Measurements from ENCODE around the gene FZD10. TPM values are rescaled to one million over a fixed set of nuclear protein-coding genes. Genes with fewer than 3 reads are reported as not detected.

FZD10 gene
- polyA plus RNA-seq, 3 donors, result not detected

DNA sequence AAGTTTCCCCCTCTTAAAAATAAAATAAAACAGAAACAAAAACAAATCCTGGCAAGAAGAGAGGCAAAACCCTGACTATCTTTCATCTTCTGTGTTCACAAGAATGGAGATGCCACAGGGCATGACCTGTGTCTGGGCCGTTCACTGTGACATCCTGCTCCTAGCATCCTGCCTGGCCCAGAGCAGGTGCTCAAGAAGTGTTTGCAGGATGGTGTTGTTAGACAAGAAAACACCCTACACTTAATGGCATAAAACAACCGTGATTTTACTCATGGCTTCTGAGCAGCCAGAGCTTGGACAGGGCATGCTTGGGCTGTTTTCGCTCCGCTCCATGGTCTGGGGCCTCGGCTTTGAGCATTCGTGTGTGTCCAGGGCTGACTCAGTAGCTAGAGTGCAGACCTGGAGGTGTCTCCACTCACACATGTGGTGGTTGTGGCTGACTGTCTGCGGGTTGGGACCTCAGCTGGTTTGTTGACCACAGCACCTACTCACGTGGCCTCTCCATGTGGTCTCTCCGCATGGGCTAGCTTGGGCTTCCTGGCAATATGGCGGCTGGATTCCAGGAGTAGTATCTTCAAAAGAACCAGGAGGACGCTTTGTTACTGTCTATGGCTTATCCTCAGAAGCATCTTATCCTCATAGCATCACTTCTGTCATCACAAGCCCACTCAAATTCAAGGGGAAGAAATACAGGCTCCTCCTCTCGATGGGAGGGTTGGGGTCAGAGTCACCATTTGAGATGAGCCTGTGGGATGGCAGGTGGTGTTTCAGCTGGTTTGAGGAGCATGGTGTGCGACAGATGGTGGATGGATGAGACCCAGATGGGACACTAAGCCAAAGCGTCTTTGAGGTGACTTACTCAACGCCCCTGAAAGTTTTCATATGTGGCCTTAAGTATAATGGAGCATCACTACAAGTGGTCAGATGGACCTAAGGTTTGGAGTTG is 33.2 kb upstream of the FZD10 start:
- intact Hi-C loops (cut with micrococcal nuclease), result no loop called here
- 91% methylated on average over 9 of the region's 15 CpGs for WGBS (ENCODE audit: insufficient coverage)
- DNase-seq, result no peak
- H3K27ac ChIP-seq (ENCODE audit: low read depth in 1 of 2, low read length in 2 of 2), result no peak overlapping the region
- Mint-ChIP-seq H3K27me3 (ENCODE audit: low read depth in 3 of 3) (peaks cover 0 to 2% (median 2%) of the 10 kb centered on the region in 3 donors), H3K4me3 (no peak overlapping the region), H3K4me1 (no peaks in the 10 kb centered on the region), H3K36me3 (no peaks in the 10 kb centered on the region), H3K27ac (no peak overlapping the region), H3K9me3 (peaks cover 0 to 13% (median 6%) of the 10 kb centered on the region in 7 donors)
- no peak for TF ChIP-seq CTCF (IDR thresholded peaks at IDR 0.05)
- no peaks in the 10 kb centered on the region for H3K79me2 ChIP-seq (ENCODE audit: insufficient read depth, low read length)
- no peak overlapping the region for H2AFZ ChIP-seq (ENCODE audit: insufficient read depth, low read depth, low read length, poor library complexity, severe bottlenecking)
- no peak overlapping the region for H3K4me2 ChIP-seq (replicated peaks; ENCODE audit: extremely low read depth, low read length, poor library complexity, severe bottlenecking)
- no peaks in the 10 kb centered on the region for H3K27me3 ChIP-seq (ENCODE audit: control insufficient read depth in 2 of 2, insufficient read depth in 2 of 2, low read length in 2 of 2)
- no peaks in the 10 kb centered on the region for H3K4me1 ChIP-seq (ENCODE audit: control insufficient read depth in 1 of 2, insufficient read depth in 2 of 2, low read length in 2 of 2)
- H4K20me1 ChIP-seq (ENCODE audit: insufficient read depth, low read length), result no peaks in the 10 kb centered on the region
- no peak overlapping the region for H3K4me3 ChIP-seq (replicated peaks in 1 of 3; ENCODE audit: low read depth in 2 of 3, low read length in 3 of 3)
- H3K36me3 ChIP-seq (replicated peaks in 1 of 2; ENCODE audit: control insufficient read depth in 1 of 2, insufficient read depth in 2 of 2, low read length in 2 of 2), result no peaks in the 10 kb centered on the region
- no peak overlapping the region for H3K9ac ChIP-seq (ENCODE audit: insufficient read depth, low read length, poor library complexity, severe bottlenecking)
- peaks cover 0 to 10% of the 10 kb centered on the region in 2 donors for H3K9me3 ChIP-seq (replicated peaks in 1 of 2; ENCODE audit: control insufficient read depth in 1 of 2, insufficient read depth in 1 of 2, low read length in 2 of 2)

DNA sequence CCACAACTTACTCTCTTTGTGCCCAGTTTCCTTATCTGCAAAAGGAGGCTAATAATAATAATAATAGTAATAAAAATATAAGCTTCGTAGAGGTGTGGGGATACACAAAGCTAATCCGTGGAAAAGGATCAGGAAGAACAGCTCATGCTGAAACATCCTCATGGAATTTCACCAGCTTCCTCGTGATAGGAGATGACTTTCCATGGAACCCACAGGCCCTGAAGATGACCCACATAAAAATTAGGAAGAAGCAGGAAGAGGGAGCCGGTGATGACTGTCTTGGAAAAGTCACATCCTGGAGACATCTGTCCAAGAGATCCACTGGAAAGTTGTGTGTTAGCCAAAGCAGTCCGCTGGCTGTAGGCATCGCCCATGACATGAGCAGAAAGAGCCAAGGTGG is 31.9 kb upstream of the FZD10 start:
- H3K4me1 ChIP-seq (ENCODE audit: control insufficient read depth in 1 of 2, insufficient read depth in 2 of 2, low read length in 2 of 2), result no peaks in the 10 kb centered on the region
- Mint-ChIP-seq H3K4me1 (no peaks in the 10 kb centered on the region), H3K4me3 (no peak overlapping the region), H3K27ac (no peak overlapping the region), H3K27me3 (ENCODE audit: low read depth in 3 of 3) (peaks cover 0 to 2% (median 0%) of the 10 kb centered on the region in 3 donors), H3K9me3 (peaks cover 1 to 18% (median 8%) of the 10 kb centered on the region in 7 donors), H3K36me3 (no peaks in the 10 kb centered on the region)
- no peak overlapping the region for H3K27ac ChIP-seq (ENCODE audit: low read depth in 1 of 2, low read length in 2 of 2)
- H3K4me2 ChIP-seq (replicated peaks; ENCODE audit: extremely low read depth, low read length, poor library complexity, severe bottlenecking), result no peak overlapping the region
- H3K9me3 ChIP-seq (replicated peaks in 1 of 2; ENCODE audit: control insufficient read depth in 1 of 2, insufficient read depth in 1 of 2, low read length in 2 of 2), result peaks cover 0 to 10% of the 10 kb centered on the region in 2 donors
- no peaks in the 10 kb centered on the region for H4K20me1 ChIP-seq (ENCODE audit: insufficient read depth, low read length)
- no peak overlapping the region for H3K9ac ChIP-seq (ENCODE audit: insufficient read depth, low read length, poor library complexity, severe bottlenecking)
- no peaks in the 10 kb centered on the region for H3K79me2 ChIP-seq (ENCODE audit: insufficient read depth, low read length)
- no peaks in the 10 kb centered on the region for H3K27me3 ChIP-seq (ENCODE audit: control insufficient read depth in 2 of 2, insufficient read depth in 2 of 2, low read length in 2 of 2)
- TF ChIP-seq CTCF (IDR thresholded peaks at IDR 0.05), result no peak
- H3K36me3 ChIP-seq (replicated peaks in 1 of 2; ENCODE audit: control insufficient read depth in 1 of 2, insufficient read depth in 2 of 2, low read length in 2 of 2), result no peaks in the 10 kb centered on the region
- H2AFZ ChIP-seq (ENCODE audit: insufficient read depth, low read depth, low read length, poor library complexity, severe bottlenecking), result no peak overlapping the region
- intact Hi-C loops (cut with micrococcal nuclease), result no loop called here
- no peak overlapping the region for H3K4me3 ChIP-seq (replicated peaks in 1 of 3; ENCODE audit: low read depth in 2 of 3, low read length in 3 of 3)
- WGBS (ENCODE audit: insufficient coverage), result 95% methylated on average over 5 of the region's 6 CpGs
- no peak for DNase-seq
